Natural killer cell treated with Interleukin-12 subunit alpha and Interleukin-12 subunit beta and Interleukin-15 and Interleukin-18, amount 100 ng/mL, for 72 hours (primary cell): ENCODE measurements around the gene PADI6. TPM values are rescaled to one million over a fixed set of nuclear protein-coding genes. Genes with fewer than 3 reads are reported as not detected.
"Not testable (repeated sequence)": the region's sequence is repeated elsewhere in the genome, so short reads cannot be mapped to it uniquely, and the experiment has no call there.

Source experiments
- ATAC-seq, 2 donors: fragments of 150-1000 bp; cut with Tn5 transposase in 1 of 2; sonication (Bioruptor Pico), chemical (Tn5 transposase) in 1 of 2; 2 replicates each; pipeline ENCODE4 v1.10.0; 2021
- DNase-seq: peaks from one replicate; pipeline ENCODE4 v3.0.0; 2022; ENCODE audit warnings: low spot score
- H3K27ac Mint-ChIP-seq, 2 donors: 1 replicate in 1 of 2; 2 replicates in 1 of 2; pipeline ENCODE4 v1.8.0; 2022; ENCODE audit warnings: mixed read lengths in 2 of 2, mild to moderate bottlenecking in 1 of 2, moderate library complexity in 1 of 2
- H3K27me3 Mint-ChIP-seq, 2 donors: 1 replicate in 1 of 2; 2 replicates in 1 of 2; pipeline ENCODE4 v1.8.0; 2022; ENCODE audit warnings: mixed read lengths in 2 of 2
- H3K36me3 Mint-ChIP-seq: one replicate; pipeline ENCODE4 v1.8.0; 2022; ENCODE audit warnings: mixed read lengths
- H3K4me1 Mint-ChIP-seq, 2 donors: 1 replicate in 1 of 2; 2 replicates in 1 of 2; pipeline ENCODE4 v1.8.0; 2022; ENCODE audit warnings: low read depth in 2 of 2, mixed read lengths in 2 of 2, mild to moderate bottlenecking in 1 of 2
- H3K4me3 Mint-ChIP-seq: one replicate; pipeline ENCODE4 v1.8.0; 2022; ENCODE audit warnings: mixed read lengths
- H3K9me3 Mint-ChIP-seq: 2 replicates; pipeline ENCODE4 v1.8.0; 2022; ENCODE audit warnings: mixed read lengths
- total RNA-seq, 2 donors: library from RNA; stranded (reverse); gene quantifications; one replicate each; pipeline ENCODE4 v1.2.3, GENCODE V29; 2022

The PADI6 gene
- total RNA-seq, 2 donors from 2014 or later = not detected

DNA sequence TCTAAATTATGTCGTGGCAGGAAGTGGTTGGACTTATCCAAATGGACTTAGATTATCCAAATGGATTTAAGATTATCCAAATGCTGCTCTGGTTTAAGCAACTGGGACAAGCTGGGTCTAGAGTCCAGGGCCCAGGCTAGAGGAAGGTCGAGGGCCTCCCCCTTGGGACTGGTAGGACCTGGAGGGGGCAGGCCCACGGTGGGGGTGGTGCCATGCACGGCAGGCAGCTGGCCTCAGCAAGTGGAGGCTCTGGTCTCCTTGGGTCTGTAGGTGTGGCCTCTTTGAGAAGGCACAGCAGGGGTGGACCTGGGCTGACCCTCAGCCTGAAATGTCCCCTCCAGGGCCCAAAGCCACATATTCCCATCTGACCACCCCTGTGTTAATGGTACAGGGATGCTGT, 29.8 kb downstream of the PADI6 start:
- Mint-ChIP-seq H3K4me3 (no peak overlapping the region), H3K27me3 (no peaks in the 10 kb centered on the region), H3K4me1 (peaks cover 0 to 4% of the 10 kb centered on the region in 2 donors), H3K9me3 (no peaks in the 10 kb centered on the region), H3K27ac (no peak overlapping the region), H3K36me3 (peaks cover 2% of the 10 kb centered on the region)
- ATAC-seq (no peak), DNase-seq (no peak)

GRCh38 chr1:17403081-17403480, 31.1 kb downstream of the PADI6 start:
- H3K36me3 Mint-ChIP-seq = peaks cover 8% of the 10 kb centered on the region
- ATAC-seq (no peak), DNase-seq (no peak)
- no peak overlapping the region for H3K4me3 Mint-ChIP-seq
- H3K9me3 Mint-ChIP-seq = no peaks in the 10 kb centered on the region
- H3K4me1 Mint-ChIP-seq = peaks cover 0 to 5% of the 10 kb centered on the region in 2 donors
- H3K27ac Mint-ChIP-seq = no peak overlapping the region
- no peaks in the 10 kb centered on the region for H3K27me3 Mint-ChIP-seq

- H3K27ac Mint-ChIP-seq = no peak overlapping the region
- H3K9me3 Mint-ChIP-seq = no peaks in the 10 kb centered on the region
These were observed 32.2 kb downstream of the PADI6 start for GRCh38 chr1:17404034-17404684.

DNA sequence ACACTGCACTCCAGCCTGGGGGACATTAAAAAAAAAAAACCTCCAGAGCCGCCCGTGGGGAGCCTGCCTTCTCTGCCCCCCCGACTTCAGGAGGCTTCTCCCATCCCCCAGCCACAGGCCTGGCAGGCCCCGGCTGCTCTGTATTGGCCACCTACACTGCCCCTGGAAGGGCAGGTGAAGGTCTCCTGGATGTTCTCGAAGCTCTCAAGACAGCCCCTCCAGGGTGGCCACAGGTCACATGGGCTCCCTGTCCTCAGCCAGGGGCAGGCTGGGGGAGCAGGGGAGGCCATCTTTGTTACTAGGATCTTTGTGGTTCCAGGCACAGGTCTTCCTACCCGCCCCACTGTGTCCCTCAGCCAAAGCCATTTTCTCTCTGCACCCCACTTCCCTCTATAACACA, 32.8 kb downstream of the PADI6 start:
- DNase-seq (no peak), ATAC-seq (no peak)
- H3K27me3 Mint-ChIP-seq = no peaks in the 10 kb centered on the region
- H3K36me3 Mint-ChIP-seq = peaks cover 15% of the 10 kb centered on the region
- H3K4me1 Mint-ChIP-seq = peaks cover 0 to 5% of the 10 kb centered on the region in 2 donors
- H3K4me3 Mint-ChIP-seq = no peak overlapping the region
- no peaks in the 10 kb centered on the region for H3K9me3 Mint-ChIP-seq
- no peak overlapping the region for H3K27ac Mint-ChIP-seq

More at GRCh38 chr1:17404034-17404684, 32.2 kb downstream of the PADI6 start:
- H3K27me3 Mint-ChIP-seq = no peaks in the 10 kb centered on the region
- H3K4me3 Mint-ChIP-seq = no peak overlapping the region
- H3K36me3 Mint-ChIP-seq = peaks cover 15% of the 10 kb centered on the region
- peaks cover 0 to 5% of the 10 kb centered on the region in 2 donors for H3K4me1 Mint-ChIP-seq
- no peak for ATAC-seq
- no peak for DNase-seq

DNA sequence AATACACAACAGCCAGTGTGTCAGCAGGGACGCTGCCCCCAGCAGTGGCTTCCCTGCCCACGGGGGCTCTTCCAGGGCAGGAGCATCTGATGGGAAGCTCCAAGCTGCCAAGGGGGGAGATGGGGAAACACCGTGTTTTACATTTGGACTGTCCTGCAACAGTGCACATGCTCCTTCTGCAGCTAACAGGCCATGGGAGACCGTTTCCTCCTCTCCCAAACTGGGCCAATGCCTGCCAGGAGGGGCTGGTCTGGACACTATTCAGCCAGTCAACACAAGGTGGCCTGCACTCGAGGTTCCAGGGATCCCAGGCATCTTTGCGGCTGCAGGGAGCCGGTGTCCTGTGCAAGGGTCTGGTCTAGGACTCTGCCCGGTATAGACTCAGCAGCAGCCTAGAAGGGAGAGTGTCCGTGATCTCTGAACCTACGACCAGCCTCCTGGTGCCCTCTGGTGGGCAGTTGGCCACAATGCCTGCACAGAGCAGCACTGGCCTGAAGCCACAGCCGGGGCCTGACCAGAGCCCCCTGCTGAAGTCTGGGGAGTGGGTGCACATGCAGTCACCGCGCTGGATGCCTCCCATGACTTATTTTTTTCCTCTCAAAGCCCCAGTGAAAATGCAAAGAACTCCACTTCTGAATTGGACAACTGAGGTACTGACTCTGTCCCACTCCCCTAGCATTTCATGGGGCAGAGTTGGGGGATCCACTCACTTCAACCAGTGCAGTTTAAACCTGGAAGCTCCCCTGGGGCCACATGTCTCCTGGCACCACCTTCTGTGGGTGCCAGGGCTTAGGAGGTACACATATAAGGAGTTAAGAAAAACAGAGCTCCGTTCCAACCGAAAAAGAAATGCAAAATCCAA, 34.1 kb downstream of the PADI6 start:
- H3K4me3 Mint-ChIP-seq = no peak overlapping the region
- peaks cover 19% of the 10 kb centered on the region for H3K36me3 Mint-ChIP-seq
- ATAC-seq (peak; percentile 69 to 78), DNase-seq (no peak)
- H3K27ac Mint-ChIP-seq = peak overlapping the region in 1 of 2 donors; percentile 21
- H3K4me1 Mint-ChIP-seq = peaks cover 0 to 5% of the 10 kb centered on the region in 2 donors
- H3K27me3 Mint-ChIP-seq = no peaks in the 10 kb centered on the region
- H3K9me3 Mint-ChIP-seq = no peaks in the 10 kb centered on the region

DNA sequence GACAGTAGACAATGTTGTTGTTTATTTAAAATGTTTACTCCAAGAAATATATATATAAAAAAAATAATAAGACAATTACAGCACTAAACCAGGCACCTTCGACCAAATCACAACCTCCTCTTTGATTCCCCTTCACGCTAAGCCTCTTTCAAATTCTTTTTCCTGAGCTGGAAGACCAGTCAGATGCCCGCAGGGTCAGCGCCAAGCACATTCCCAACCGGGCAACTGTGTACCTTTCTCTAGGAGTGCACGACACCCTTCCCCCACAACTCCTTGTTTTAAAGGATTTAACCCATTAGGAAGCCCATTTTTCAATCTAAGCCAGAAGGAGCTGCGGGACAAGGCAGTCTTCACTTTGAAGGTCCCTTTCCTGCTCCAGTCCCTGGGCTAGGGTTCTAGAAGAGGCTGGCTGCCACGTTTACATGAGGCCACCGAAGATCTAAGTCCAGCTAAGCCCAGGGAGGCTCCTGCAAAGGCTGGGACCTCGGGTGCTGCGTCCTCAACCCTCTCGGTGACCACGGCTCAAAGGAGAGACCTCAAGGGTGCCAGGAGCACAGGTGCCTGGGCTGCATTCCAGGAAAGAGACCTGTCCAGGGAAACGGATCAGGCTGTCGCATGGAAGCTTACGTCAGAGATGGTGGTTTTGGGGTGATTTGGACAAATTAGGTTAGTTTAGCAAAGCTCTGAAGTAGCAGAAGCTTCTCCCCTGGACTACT, 34.9 kb downstream of the PADI6 start:
- Mint-ChIP-seq H3K36me3 (peaks cover 19% of the 10 kb centered on the region), H3K27ac (peak overlapping the region in 1 of 2 donors; percentile 21)
- not testable (repeated sequence) for DNase-seq, H3K4me3 Mint-ChIP-seq, H3K4me1 Mint-ChIP-seq, H3K9me3 Mint-ChIP-seq, H3K27me3 Mint-ChIP-seq, ATAC-seq

DNA sequence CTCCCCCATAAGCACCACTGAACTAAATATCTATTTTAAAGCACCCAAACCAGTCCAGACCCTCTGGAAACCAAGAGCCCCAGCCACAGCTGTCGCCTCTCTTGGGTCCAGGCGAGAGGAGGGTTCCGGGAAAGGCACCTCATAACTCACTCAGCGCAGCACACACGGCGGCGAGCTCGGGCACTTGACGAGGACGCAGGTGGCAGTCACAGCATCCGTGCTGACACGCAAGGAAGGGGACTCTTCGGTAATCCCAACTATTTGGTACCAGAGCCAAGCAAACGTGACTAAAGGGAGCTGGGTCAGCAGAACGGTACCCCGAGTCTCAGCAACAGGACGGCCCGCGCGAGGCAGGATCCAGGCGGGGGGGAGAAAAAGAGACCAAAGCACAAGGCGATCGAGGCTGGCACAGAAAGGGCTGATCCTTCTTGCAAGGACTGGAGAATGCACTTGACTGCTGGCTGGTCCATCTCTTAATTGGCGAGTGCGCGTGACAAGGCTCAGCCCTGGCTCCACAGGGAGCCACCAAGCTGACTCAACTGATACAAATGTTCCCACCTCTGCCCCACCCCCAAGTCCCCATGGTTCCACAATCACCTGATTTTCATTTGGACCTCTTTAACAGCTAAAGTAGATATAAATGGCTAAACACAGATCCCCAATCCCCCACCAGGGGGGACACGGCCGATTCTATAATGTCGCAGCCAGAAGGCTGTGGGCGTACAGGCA, 36.0 kb downstream of the PADI6 start:
- H3K4me1 Mint-ChIP-seq, H3K27me3 Mint-ChIP-seq, ATAC-seq, H3K9me3 Mint-ChIP-seq, H3K27ac Mint-ChIP-seq, DNase-seq, H3K4me3 Mint-ChIP-seq: not testable (repeated sequence)
- H3K36me3 Mint-ChIP-seq = peaks cover 24% of the 10 kb centered on the region

DNA sequence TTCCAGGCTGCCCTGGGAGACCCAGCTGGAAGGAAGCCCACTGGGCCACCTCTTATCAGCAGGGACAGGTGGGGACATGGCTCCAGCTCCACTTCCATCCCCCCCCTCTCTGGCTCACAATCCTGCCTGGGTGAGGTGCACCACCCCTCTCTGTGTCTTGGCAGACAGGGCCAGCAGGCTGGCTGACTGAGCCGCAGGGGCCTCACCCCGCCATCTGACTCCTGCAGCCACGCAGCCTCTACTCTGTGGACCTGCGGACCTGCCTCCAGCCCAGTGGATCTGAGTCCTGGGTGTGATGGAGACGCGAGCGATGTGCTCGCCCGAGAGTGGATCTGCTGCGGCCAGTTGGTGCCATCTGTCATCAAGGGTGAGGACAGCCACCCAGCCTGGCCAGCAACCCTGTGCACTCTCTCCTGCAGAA, 37.4 kb downstream of the PADI6 start:
- Mint-ChIP-seq H3K4me3 (no peak overlapping the region), H3K4me1 (peaks cover 9 to 15% of the 10 kb centered on the region in 2 donors), H3K27ac (no peak overlapping the region), H3K36me3 (peaks cover 27% of the 10 kb centered on the region), H3K9me3 (no peaks in the 10 kb centered on the region), H3K27me3 (no peaks in the 10 kb centered on the region)
- ATAC-seq (no peak), DNase-seq (no peak)

GRCh38 chr1:17412093-17412870, 40.3 kb downstream of the PADI6 start:
- Mint-ChIP-seq H3K4me3 (no peak overlapping the region), H3K27me3 (no peaks in the 10 kb centered on the region), H3K4me1 (peaks cover 9 to 13% of the 10 kb centered on the region in 2 donors), H3K36me3 (peaks cover 28% of the 10 kb centered on the region), H3K27ac (peak overlapping the region in 1 of 2 donors; percentile 71), H3K9me3 (no peaks in the 10 kb centered on the region)
- no peak for DNase-seq
- ATAC-seq = no peak

GRCh38 chr1:17414022-17414421, 42.0 kb downstream of the PADI6 start:
- Mint-ChIP-seq H3K27ac (no peak overlapping the region), H3K9me3 (no peaks in the 10 kb centered on the region), H3K4me1 (peaks cover 9 to 13% of the 10 kb centered on the region in 2 donors), H3K36me3 (peaks cover 19% of the 10 kb centered on the region), H3K27me3 (no peaks in the 10 kb centered on the region), H3K4me3 (no peak overlapping the region)
- no peak for DNase-seq
- ATAC-seq = no peak

DNA sequence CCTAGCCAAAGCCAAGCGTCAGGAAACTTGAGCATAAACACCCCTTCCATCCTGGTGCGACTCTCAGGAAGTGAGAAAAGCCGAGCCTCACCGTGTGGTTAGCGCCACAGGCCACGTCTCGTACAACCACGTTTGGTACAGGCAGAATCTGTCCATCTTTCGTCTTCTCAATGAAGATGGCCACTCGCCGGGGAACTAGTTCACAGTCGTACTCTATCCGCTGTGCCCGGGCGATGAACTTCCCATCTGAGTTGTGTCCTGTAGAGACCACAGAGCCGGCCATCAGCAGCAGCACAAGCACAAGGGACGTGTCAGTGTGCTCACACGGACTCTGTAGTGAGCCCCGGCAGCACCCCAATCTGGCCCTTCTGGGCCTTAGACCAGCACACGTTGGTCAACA, 44.4 kb downstream of the PADI6 start:
- no peak for ATAC-seq
- Mint-ChIP-seq H3K27ac (no peak overlapping the region), H3K4me1 (peaks cover 9 to 17% of the 10 kb centered on the region in 2 donors), H3K27me3 (no peaks in the 10 kb centered on the region), H3K9me3 (no peaks in the 10 kb centered on the region), H3K4me3 (no peak overlapping the region), H3K36me3 (peaks cover 20% of the 10 kb centered on the region)
- DNase-seq = no peak

GRCh38 chr1:17419626-17420328, 47.8 kb downstream of the PADI6 start:
- H3K27me3 Mint-ChIP-seq = no peaks in the 10 kb centered on the region
- peaks cover 14 to 17% of the 10 kb centered on the region in 2 donors for H3K4me1 Mint-ChIP-seq
- no peak overlapping the region for H3K4me3 Mint-ChIP-seq
- DNase-seq (peak; percentile 74), ATAC-seq (peak; percentile 71 to 79)
- H3K27ac Mint-ChIP-seq = no peak overlapping the region
- H3K36me3 Mint-ChIP-seq = peaks cover 26% of the 10 kb centered on the region
- no peaks in the 10 kb centered on the region for H3K9me3 Mint-ChIP-seq
